HG02852 (cell line): ENCODE measurements around the gene CAPN15.

Experiments used
- ATAC-seq: cut with Tn5 transposase; IDR thresholded peaks from one replicate; pipeline ENCODE4 v1.9.1; 2021; ENCODE audit warnings: mild to moderate bottlenecking, moderate library complexity; ENCODE audit not compliant: unreplicated experiment

The CAPN15 gene

GRCh38 chr16:559411-560203, 32.1 kb downstream of the CAPN15 start:
- no peak for ATAC-seq

GRCh38 chr16:560204-560700, 32.7 kb downstream of the CAPN15 start, which contains the start of gene PRR35:
TSS of gene PRR35 (plus strand) at chr16:560394. CDS start at chr16:563295, 2,901 bp downstream.
- no peak for ATAC-seq

- no peak for ATAC-seq
Measured at GRCh38 chr16:560701-561412, 33.3 kb downstream of the CAPN15 start.

GRCh38 chr16:561413-561794, 33.9 kb downstream of the CAPN15 start:
- ATAC-seq = no peak

GRCh38 chr16:561957-562938, 34.7 kb downstream of the CAPN15 start:
- ATAC-seq = no peak

GRCh38 chr16:563072-563644, 35.6 kb downstream of the CAPN15 start:
- no peak for ATAC-seq

- ATAC-seq = no peak
Measured at GRCh38 chr16:564690-565418, 37.3 kb downstream of the CAPN15 start.

GRCh38 chr16:565419-566330, 38.2 kb downstream of the CAPN15 start:
- no peak for ATAC-seq

- no peak for ATAC-seq
Measured at GRCh38 chr16:566475-567372, 39.2 kb downstream of the CAPN15 start, which contains the start of gene NHLRC4. TSS of gene NHLRC4 (plus strand) at chr16:567005. CDS start at chr16:568048, 1,043 bp downstream.

GRCh38 chr16:567373-568256, 40.1 kb downstream of the CAPN15 start:
- ATAC-seq = no peak

GRCh38 chr16:568401-569258, 41.1 kb downstream of the CAPN15 start:
- no peak for ATAC-seq

GRCh38 chr16:569445-570254, 42.1 kb downstream of the CAPN15 start, which contains the start of gene PIGQ:
TSS of gene PIGQ (plus strand) at chr16:569968. CDS start at chr16:574075, 4,107 bp downstream.
- ATAC-seq = no peak

- no peak for ATAC-seq
Measured at GRCh38 chr16:572865-573650, 45.5 kb downstream of the CAPN15 start.
